GM12864 (cell line): Measurements from ENCODE around the gene KCNC3.

Experiments
- DNase-seq: peaks from one replicate; pipeline ENCODE4 v3.0.0-alpha.2; 2011; ENCODE audit warnings: low read depth
- H3K4me3 ChIP-seq: 2 replicates; pipeline ENCODE4 v1.5.1; 2011; ENCODE audit warnings: mild to moderate bottlenecking, low read depth, low read length, control low read depth
- CTCF ChIP-seq: IDR thresholded peaks from 2 replicates; pipeline ENCODE4 v1.5.1; 2011; ENCODE audit warnings: low read depth, mild to moderate bottlenecking, moderate library complexity, low read length, control low read depth, inconsistent platforms; ENCODE audit errors: missing control alignments

The KCNC3 gene

GRCh38 chr19:50312967-50313811, 16.0 kb downstream of the KCNC3 start:
- H3K4me3 ChIP-seq, result no peak overlapping the region
- TF ChIP-seq CTCF, result no peak
- no peak for DNase-seq

- DNase-seq, result no peak
- TF ChIP-seq CTCF, result no peak
- H3K4me3 ChIP-seq, result no peak overlapping the region
These were observed 17.2 kb downstream of the KCNC3 start for GRCh38 chr19:50311723-50312635.

- no peak for TF ChIP-seq CTCF
These were observed 18.3 kb downstream of the KCNC3 start for GRCh38 chr19:50310759-50311465.

GRCh38 chr19:50309396-50310125, 19.6 kb downstream of the KCNC3 start:
- DNase-seq, result no peak
- no peak overlapping the region for H3K4me3 ChIP-seq
- TF ChIP-seq CTCF, result no peak

More at GRCh38 chr19:50310759-50311465, 18.3 kb downstream of the KCNC3 start:
- DNase-seq, result no peak
- H3K4me3 ChIP-seq, result no peak overlapping the region

DNA sequence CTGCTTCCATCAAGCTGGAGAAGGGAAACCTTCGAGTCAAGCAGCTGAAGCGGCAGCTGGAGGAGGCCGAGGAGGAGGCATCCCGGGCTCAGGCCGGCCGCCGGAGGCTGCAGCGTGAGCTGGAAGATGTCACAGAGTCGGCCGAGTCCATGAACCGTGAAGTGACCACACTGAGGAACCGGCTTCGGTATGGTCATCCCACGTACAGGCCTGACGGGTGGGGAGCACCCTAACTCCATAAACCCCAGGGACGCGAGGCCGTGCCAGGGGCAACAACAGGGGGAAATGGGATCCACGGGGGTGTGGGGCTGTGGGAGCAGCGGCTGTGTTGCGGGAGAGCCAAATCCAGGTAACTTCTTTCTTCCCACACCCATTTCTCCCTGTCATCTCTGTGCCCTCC, 20.2 kb downstream of the KCNC3 start:
- no peak for DNase-seq
- H3K4me3 ChIP-seq, result no peak overlapping the region
- TF ChIP-seq CTCF, result no peak

- TF ChIP-seq CTCF, result no peak
- no peak overlapping the region for H3K4me3 ChIP-seq
- DNase-seq, result no peak
These were observed 25.6 kb downstream of the KCNC3 start for GRCh38 chr19:50303558-50303957.
